Gastroesophageal sphincter (tissue), 3 donors: ENCODE measurements around the gene CGGBP1.

Experiments used
- POLR2A ChIP-seq, 2 donors: fragments of 450-650 bp; IDR thresholded peaks; one replicate each; pipeline ENCODE4 v1.6.1; 2017; ENCODE audit warnings: antibody characterized with exemption in 2 of 2, mild to moderate bottlenecking in 2 of 2, moderate library complexity in 1 of 2
- POLR2AphosphoS5 ChIP-seq: sonication (generic); formaldehyde crosslinking; IDR thresholded peaks from one replicate; pipeline ENCODE4 v1.6.1; 2017; ENCODE audit warnings: antibody characterized with exemption
- TF ChIP-seq, protein P1 (sequence below), 4 experiments: fragments of 200-600 bp in 2 of 4; fragments of 450-650 bp in 2 of 4; sonication (generic) in 1 of 4; IDR thresholded peaks; one replicate each; pipeline ENCODE4 v1.5.1; 2017 to 2019; ENCODE audit warnings: antibody characterized with exemption in 4 of 4, mild to moderate bottlenecking in 2 of 4, moderate library complexity in 2 of 4

DNA sequence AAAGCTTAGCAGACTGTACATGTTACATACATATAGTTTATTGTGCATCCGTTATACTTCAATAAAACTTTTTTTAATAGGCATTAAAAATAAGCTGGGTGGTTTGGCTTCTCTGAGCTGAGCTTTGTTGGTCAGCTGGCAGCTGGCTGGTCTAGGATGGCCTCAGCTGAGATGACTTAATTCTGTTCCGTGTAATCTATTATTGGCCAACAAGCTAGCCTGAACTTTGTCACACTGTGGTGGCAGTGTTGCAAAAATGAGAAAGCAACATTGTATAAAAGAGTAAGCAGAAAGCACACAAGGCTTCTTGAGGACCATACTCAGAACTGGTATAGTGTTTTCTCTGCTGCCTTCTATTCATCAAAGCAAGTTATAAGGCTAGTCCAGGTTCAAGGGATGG is 45.2 kb downstream of the CGGBP1 start:
- TF ChIP-seq POLR2AphosphoS5 (no peak), POLR2A (IDR thresholded peaks at IDR 0.05) (no peak)
- TF ChIP-seq, protein P1, sequence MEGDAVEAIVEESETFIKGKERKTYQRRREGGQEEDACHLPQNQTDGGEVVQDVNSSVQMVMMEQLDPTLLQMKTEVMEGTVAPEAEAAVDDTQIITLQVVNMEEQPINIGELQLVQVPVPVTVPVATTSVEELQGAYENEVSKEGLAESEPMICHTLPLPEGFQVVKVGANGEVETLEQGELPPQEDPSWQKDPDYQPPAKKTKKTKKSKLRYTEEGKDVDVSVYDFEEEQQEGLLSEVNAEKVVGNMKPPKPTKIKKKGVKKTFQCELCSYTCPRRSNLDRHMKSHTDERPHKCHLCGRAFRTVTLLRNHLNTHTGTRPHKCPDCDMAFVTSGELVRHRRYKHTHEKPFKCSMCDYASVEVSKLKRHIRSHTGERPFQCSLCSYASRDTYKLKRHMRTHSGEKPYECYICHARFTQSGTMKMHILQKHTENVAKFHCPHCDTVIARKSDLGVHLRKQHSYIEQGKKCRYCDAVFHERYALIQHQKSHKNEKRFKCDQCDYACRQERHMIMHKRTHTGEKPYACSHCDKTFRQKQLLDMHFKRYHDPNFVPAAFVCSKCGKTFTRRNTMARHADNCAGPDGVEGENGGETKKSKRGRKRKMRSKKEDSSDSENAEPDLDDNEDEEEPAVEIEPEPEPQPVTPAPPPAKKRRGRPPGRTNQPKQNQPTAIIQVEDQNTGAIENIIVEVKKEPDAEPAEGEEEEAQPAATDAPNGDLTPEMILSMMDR (IDR thresholded peaks at IDR 0.05), result no peak
